ENCODE data around the gene ZNF728. TPM values are rescaled to one million over a fixed set of nuclear protein-coding genes. Genes with fewer than 3 reads are reported as not detected.
"Not testable (repeated sequence)": the region's sequence is repeated elsewhere in the genome, so short reads cannot be mapped to it uniquely, and the experiment has no call there.

Gene ZNF728
- total RNA-seq = not detected

- CTCF ChIA-PET = no interaction called here
- H3K4me1 Mint-ChIP-seq = no peaks in the 10 kb centered on the region
- peaks cover 27% of the 10 kb centered on the region for H3K9me3 Mint-ChIP-seq
- H3K36me3 Mint-ChIP-seq (ENCODE audit: low read depth) = peaks cover 2% of the 10 kb centered on the region
- POLR2A ChIA-PET = no interaction called here
- no peak within 1 kb of the TSS for H3K4me3 Mint-ChIP-seq
- H3K27ac Mint-ChIP-seq = no peak within 1 kb of the TSS
- no peaks in the 10 kb centered on the region for H3K27me3 Mint-ChIP-seq
- DNase-seq = no peak
These were observed at the start of gene ZNF728 for GRCh38 chr19:23002690-23003422. TSS of gene ZNF728 (minus strand) at chr19:23003176. CDS start at chr19:23003030, 146 bp downstream.

GRCh38 chr19:23052349-23052748 is 49.4 kb upstream of the ZNF728 start:
- H3K9me3 Mint-ChIP-seq = peaks cover 64% of the 10 kb centered on the region

GRCh38 chr19:23049256-23049655 is 46.3 kb upstream of the ZNF728 start:
- no peak for DNase-seq
- ChIA-PET POLR2A (no interaction called here), CTCF (no interaction called here)
- Mint-ChIP-seq H3K27me3 (no peaks in the 10 kb centered on the region), H3K36me3 (ENCODE audit: low read depth) (no peaks in the 10 kb centered on the region), H3K4me3 (no peak overlapping the region), H3K4me1 (no peaks in the 10 kb centered on the region), H3K27ac (no peak overlapping the region), H3K9me3 (peaks cover 65% of the 10 kb centered on the region)

More at GRCh38 chr19:23052349-23052748, 49.4 kb upstream of the ZNF728 start:
- no peaks in the 10 kb centered on the region for H3K4me1 Mint-ChIP-seq
- POLR2A ChIA-PET = no interaction called here
- H3K27ac Mint-ChIP-seq = no peak overlapping the region
- CTCF ChIA-PET = no interaction called here
- no peaks in the 10 kb centered on the region for H3K36me3 Mint-ChIP-seq (ENCODE audit: low read depth)
- no peak for DNase-seq
- no peaks in the 10 kb centered on the region for H3K27me3 Mint-ChIP-seq
- H3K4me3 Mint-ChIP-seq = no peak overlapping the region

- H3K27ac Mint-ChIP-seq = no peak overlapping the region
- CTCF ChIA-PET = no interaction called here
- no peak for DNase-seq
- POLR2A ChIA-PET = no interaction called here
- no peaks in the 10 kb centered on the region for H3K4me1 Mint-ChIP-seq
- H3K36me3 Mint-ChIP-seq (ENCODE audit: low read depth) = no peaks in the 10 kb centered on the region
- no peak overlapping the region for H3K4me3 Mint-ChIP-seq
- H3K9me3 Mint-ChIP-seq = peaks cover 65% of the 10 kb centered on the region
- no peaks in the 10 kb centered on the region for H3K27me3 Mint-ChIP-seq
These were observed 43.8 kb upstream of the ZNF728 start for GRCh38 chr19:23046743-23047142.

GRCh38 chr19:23033721-23034120 is 30.7 kb upstream of the ZNF728 start:
- DNase-seq = no peak
- no peaks in the 10 kb centered on the region for H3K36me3 Mint-ChIP-seq (ENCODE audit: low read depth)
- POLR2A ChIA-PET = no interaction called here
- H3K27me3 Mint-ChIP-seq = no peaks in the 10 kb centered on the region
- peaks cover 22% of the 10 kb centered on the region for H3K9me3 Mint-ChIP-seq
- no peak overlapping the region for H3K27ac Mint-ChIP-seq
- H3K4me3 Mint-ChIP-seq = no peak overlapping the region
- no peaks in the 10 kb centered on the region for H3K4me1 Mint-ChIP-seq
- CTCF ChIA-PET = no interaction called here

- peaks cover 66% of the 10 kb centered on the region for H3K9me3 Mint-ChIP-seq
- no peaks in the 10 kb centered on the region for H3K4me1 Mint-ChIP-seq
- CTCF ChIA-PET = no interaction called here
- no peak for DNase-seq
- POLR2A ChIA-PET = no interaction called here
- no peaks in the 10 kb centered on the region for H3K36me3 Mint-ChIP-seq (ENCODE audit: low read depth)
- no peak overlapping the region for H3K4me3 Mint-ChIP-seq
- no peaks in the 10 kb centered on the region for H3K27me3 Mint-ChIP-seq
- H3K27ac Mint-ChIP-seq = no peak overlapping the region
These were observed 12.7 kb upstream of the ZNF728 start for GRCh38 chr19:23015660-23016059.

- POLR2A ChIA-PET; H3K4me3 Mint-ChIP-seq; DNase-seq; H3K27me3 Mint-ChIP-seq; CTCF ChIA-PET; H3K36me3 Mint-ChIP-seq (ENCODE audit: low read depth); H3K27ac Mint-ChIP-seq; H3K4me1 Mint-ChIP-seq: not testable (repeated sequence)
- H3K9me3 Mint-ChIP-seq = peaks cover 29% of the 10 kb centered on the region
These were observed 8.0 kb downstream of the ZNF728 start for GRCh38 chr19:22994957-22995356.

- H3K9me3 Mint-ChIP-seq = peaks cover 54% of the 10 kb centered on the region
- ChIA-PET CTCF (no interaction called here), POLR2A (no interaction called here)
- H3K27me3 Mint-ChIP-seq = no peaks in the 10 kb centered on the region
- H3K4me1 Mint-ChIP-seq = no peaks in the 10 kb centered on the region
- no peak for DNase-seq
- no peak overlapping the region for H3K4me3 Mint-ChIP-seq
- H3K36me3 Mint-ChIP-seq (ENCODE audit: low read depth) = peaks cover 21% of the 10 kb centered on the region
- no peak overlapping the region for H3K27ac Mint-ChIP-seq
These were observed 26.7 kb downstream of the ZNF728 start for GRCh38 chr19:22976248-22976647.

GRCh38 chr19:22975546-22976136 is 27.3 kb downstream of the ZNF728 start:
- H3K9me3 Mint-ChIP-seq = peaks cover 52% of the 10 kb centered on the region
- CTCF ChIA-PET, POLR2A ChIA-PET, H3K27me3 Mint-ChIP-seq, DNase-seq, H3K27ac Mint-ChIP-seq, H3K4me1 Mint-ChIP-seq, H3K4me3 Mint-ChIP-seq: not testable (repeated sequence)
- peaks cover 16% of the 10 kb centered on the region for H3K36me3 Mint-ChIP-seq (ENCODE audit: low read depth)

GRCh38 chr19:22945560-22945959 is 57.4 kb downstream of the ZNF728 start:
- POLR2A ChIA-PET = no interaction called here

GRCh38 chr19:22935151-22935550 is 67.8 kb downstream of the ZNF728 start:
- DNase-seq = no peak
- H3K4me3 Mint-ChIP-seq = no peak overlapping the region
- H3K9me3 Mint-ChIP-seq = peaks cover 27% of the 10 kb centered on the region
- POLR2A ChIA-PET = no interaction called here
- no peaks in the 10 kb centered on the region for H3K36me3 Mint-ChIP-seq (ENCODE audit: low read depth)
- no peak overlapping the region for H3K27ac Mint-ChIP-seq
- H3K27me3 Mint-ChIP-seq = no peaks in the 10 kb centered on the region
- CTCF ChIA-PET = no interaction called here
- H3K4me1 Mint-ChIP-seq = no peaks in the 10 kb centered on the region

More at GRCh38 chr19:22945560-22945959, 57.4 kb downstream of the ZNF728 start:
- no peaks in the 10 kb centered on the region for H3K36me3 Mint-ChIP-seq (ENCODE audit: low read depth)
- no peak for DNase-seq
- no peaks in the 10 kb centered on the region for H3K4me1 Mint-ChIP-seq
- CTCF ChIA-PET = no interaction called here
- no peak overlapping the region for H3K4me3 Mint-ChIP-seq
- no peak overlapping the region for H3K27ac Mint-ChIP-seq
- no peaks in the 10 kb centered on the region for H3K27me3 Mint-ChIP-seq
- peaks cover 45% of the 10 kb centered on the region for H3K9me3 Mint-ChIP-seq

GRCh38 chr19:22927576-22927975 is 75.4 kb downstream of the ZNF728 start:
- H3K27me3 Mint-ChIP-seq; H3K4me1 Mint-ChIP-seq; H3K4me3 Mint-ChIP-seq; H3K27ac Mint-ChIP-seq; CTCF ChIA-PET; POLR2A ChIA-PET; H3K36me3 Mint-ChIP-seq (ENCODE audit: low read depth); DNase-seq: not testable (repeated sequence)
- peaks cover 28% of the 10 kb centered on the region for H3K9me3 Mint-ChIP-seq

- POLR2A ChIA-PET; H3K27ac Mint-ChIP-seq; H3K4me3 Mint-ChIP-seq; CTCF ChIA-PET; H3K27me3 Mint-ChIP-seq; H3K4me1 Mint-ChIP-seq; DNase-seq; H3K36me3 Mint-ChIP-seq (ENCODE audit: low read depth): not testable (repeated sequence)
- H3K9me3 Mint-ChIP-seq = peaks cover 33% of the 10 kb centered on the region
These were observed 77.8 kb downstream of the ZNF728 start for GRCh38 chr19:22925181-22925580.

All from activated CD4-positive, alpha-beta memory T cell treated with anti-CD3 and anti-CD28 coated beads, Interleukin-2, amount 10 ng/mL, durations not matched to agents 7 days and 5 days (primary cell).